SJCRH30 (cell line): ENCODE measurements around the gene KRTAP10-9. TPM values are rescaled to one million over a fixed set of nuclear protein-coding genes. Genes with fewer than 3 reads are reported as not detected.

ENCODE experiments used
- DNase-seq, 2 experiments: peaks; one replicate each; pipeline ENCODE4 v3.0.0-alpha.2; 2015 to 2020
- H3K27ac ChIP-seq: fragments of 250-450 bp; sonication (Bioruptor Pico); 2 replicates; pipeline ENCODE4 v1.5.1; 2020; ENCODE audit warnings: mild to moderate bottlenecking, moderate library complexity
- H3K27me3 ChIP-seq: fragments of 250-450 bp; sonication (Bioruptor Pico); 2 replicates; pipeline ENCODE4 v1.5.1; 2020; ENCODE audit warnings: mild to moderate bottlenecking, moderate library complexity
- H3K36me3 ChIP-seq: fragments of 250-450 bp; sonication (Bioruptor Pico); 2 replicates; pipeline ENCODE4 v1.5.1; 2020; ENCODE audit warnings: mild to moderate bottlenecking, moderate library complexity
- H3K4me1 ChIP-seq: fragments of 250-450 bp; sonication (Bioruptor Pico); 2 replicates; pipeline ENCODE4 v1.5.1; 2020; ENCODE audit warnings: mild to moderate bottlenecking, moderate library complexity
- H3K4me3 ChIP-seq: fragments of 250-450 bp; sonication (Bioruptor Pico); 2 replicates; pipeline ENCODE4 v1.5.1; 2020; ENCODE audit warnings: mild to moderate bottlenecking, moderate library complexity
- H3K9me3 ChIP-seq: fragments of 250-450 bp; sonication (Bioruptor Pico); replicated peaks from 2 replicates; pipeline ENCODE4 v1.5.1; 2020; ENCODE audit warnings: mild to moderate bottlenecking, moderate library complexity
- total RNA-seq: library from RNA; depleted of rRNA; stranded (reverse); fragments of >200 nt; shearing (Covaris generic); gene quantifications from 2 replicates; pipeline ENCODE4 v1.2.3, GENCODE V29; 2014; rRNA removed

Gene KRTAP10-9
- total RNA-seq, 1 experiment from 2014 or later = not detected

- no peak for DNase-seq
- H3K9me3 ChIP-seq = 0 out of 2 replicates have a peak, but pooled peaks cover 3% of the 10 kb centered on the region
- H3K27ac ChIP-seq = no peak overlapping the region
- H3K4me1 ChIP-seq = no peaks in the 10 kb centered on the region
- no peaks in the 10 kb centered on the region for H3K36me3 ChIP-seq
- H3K27me3 ChIP-seq = no peaks in the 10 kb centered on the region
- no peak overlapping the region for H3K4me3 ChIP-seq
These were observed 43.9 kb downstream of the KRTAP10-9 start for GRCh38 chr21:44670642-44671432.

- Histone ChIP-seq H3K4me1 (no peaks in the 10 kb centered on the region), H3K27ac (no peak overlapping the region), H3K27me3 (no peaks in the 10 kb centered on the region), H3K9me3 (0 out of 2 replicates have a peak, but pooled peaks cover 3% of the 10 kb centered on the region), H3K36me3 (no peaks in the 10 kb centered on the region), H3K4me3 (no peak overlapping the region)
- no peak for DNase-seq
These were observed 45.0 kb downstream of the KRTAP10-9 start for GRCh38 chr21:44671911-44672310.

GRCh38 chr21:44677881-44678280 lies 51.0 kb downstream of the KRTAP10-9 start:
- Histone ChIP-seq H3K36me3 (no peaks in the 10 kb centered on the region), H3K4me1 (no peaks in the 10 kb centered on the region), H3K27ac (no peak overlapping the region), H3K9me3 (peaks cover 1% of the 10 kb centered on the region; the same call in 1 of the 2 replicates), H3K27me3 (no peaks in the 10 kb centered on the region), H3K4me3 (no peak overlapping the region)
- DNase-seq = no peak

Other genes with a start within 250 kb of the KRTAP10-9 start
- not detected in 2 replicates for gene LRRC3, start 171.6 kb upstream of the KRTAP10-9 start, total RNA-seq
- gene KRTAP10-1, start 86.9 kb upstream of the KRTAP10-9 start, total RNA-seq = not detected in 2 replicates
- gene KRTAP10-2, start 75.6 kb upstream of the KRTAP10-9 start, total RNA-seq = not detected in 2 replicates
- gene KRTAP10-3, start 68.3 kb upstream of the KRTAP10-9 start, total RNA-seq = not detected in 2 replicates
- gene KRTAP10-4, start 53.4 kb upstream of the KRTAP10-9 start, total RNA-seq = not detected in 2 replicates
- gene KRTAP10-5, start 46.5 kb upstream of the KRTAP10-9 start, total RNA-seq = not detected in 2 replicates
- gene KRTAP10-6, start 34.6 kb upstream of the KRTAP10-9 start, total RNA-seq = not detected in 2 replicates
- not detected in 2 replicates for gene KRTAP10-7, start 26.5 kb upstream of the KRTAP10-9 start, total RNA-seq
- not detected in 2 replicates for gene KRTAP10-8, start 15.0 kb upstream of the KRTAP10-9 start, total RNA-seq
- not detected in 2 replicates for gene KRTAP10-10, start 10.3 kb downstream of the KRTAP10-9 start, total RNA-seq
- not detected in 2 replicates for gene KRTAP10-11, start 19.3 kb downstream of the KRTAP10-9 start, total RNA-seq
- not detected in 2 replicates for gene KRTAP12-4, start 27.6 kb downstream of the KRTAP10-9 start, total RNA-seq
- not detected in 2 replicates for gene KRTAP12-3, start 30.8 kb downstream of the KRTAP10-9 start, total RNA-seq
- not detected in 2 replicates for gene KRTAP12-2, start 39.8 kb downstream of the KRTAP10-9 start, total RNA-seq
- not detected in 2 replicates for gene KRTAP12-1, start 55.1 kb downstream of the KRTAP10-9 start, total RNA-seq
- gene KRTAP10-12, start 70.1 kb downstream of the KRTAP10-9 start, total RNA-seq = not detected in 2 replicates
- gene TSPEAR, start 84.5 kb downstream of the KRTAP10-9 start, total RNA-seq = not detected in 2 replicates
- gene UBE2G2, start 174.7 kb downstream of the KRTAP10-9 start, total RNA-seq = 79.5 and 90.5 TPM in 2 replicates
- gene SUMO3, start 191.0 kb downstream of the KRTAP10-9 start, total RNA-seq = 70.3 and 76.9 TPM in 2 replicates
- gene PTTG1IP, start 246.6 kb downstream of the KRTAP10-9 start, total RNA-seq = 195 TPM in 2 replicates